Measurements from ENCODE around the gene MAN2A2.
A peak's percentile ranks its signal among the peaks of the same experiment; 100 is the strongest.
"Not testable (repeated sequence)": the region's sequence is repeated elsewhere in the genome, so short reads cannot be mapped to it uniquely, and the experiment has no call there.

Gene MAN2A2

GRCh38 chr15:90922712-90923322 lies 19.7 kb downstream of the MAN2A2 start:
- peak; percentile 82 for DNase-seq

- peak; percentile 80 for DNase-seq
Measured at GRCh38 chr15:90924375-90924774, 21.3 kb downstream of the MAN2A2 start.

GRCh38 chr15:90926766-90927165 lies 23.7 kb downstream of the MAN2A2 start:
- not testable (repeated sequence) for DNase-seq

GRCh38 chr15:90928106-90928505 lies 25.0 kb downstream of the MAN2A2 start:
- DNase-seq = not testable (repeated sequence)

- no peak for DNase-seq
Measured at GRCh38 chr15:90929246-90930019, 26.3 kb downstream of the MAN2A2 start.

- DNase-seq = peak; percentile 21
Measured at GRCh38 chr15:90930861-90931574, 27.9 kb downstream of the MAN2A2 start.

GRCh38 chr15:90931575-90931827 lies 28.4 kb downstream of the MAN2A2 start:
- no peak for DNase-seq

GRCh38 chr15:90931828-90932659 lies 28.9 kb downstream of the MAN2A2 start, which contains the start of gene HDDC3:
HDDC3 (minus strand) TSS chr15:90932549; CDS start chr15:90932540, 9 bp downstream.
- peak; percentile 92 for DNase-seq

GRCh38 chr15:90932660-90932991 lies 29.5 kb downstream of the MAN2A2 start:
- DNase-seq = no peak

GRCh38 chr15:90933301-90933700 lies 30.2 kb downstream of the MAN2A2 start:
- DNase-seq = no peak

- DNase-seq = peak; percentile 93
Measured at GRCh38 chr15:90934256-90934948, 31.3 kb downstream of the MAN2A2 start.

- DNase-seq = peak; percentile 95
Measured at GRCh38 chr15:90934949-90935751, 32.0 kb downstream of the MAN2A2 start, which contains the start of gene UNC45A. UNC45A (plus strand) TSS chr15:90935285; CDS start chr15:90935325, 40 bp downstream.

- no peak for DNase-seq
Measured at GRCh38 chr15:90936823-90937222, 33.7 kb downstream of the MAN2A2 start.

- DNase-seq = no peak
Measured at GRCh38 chr15:90938261-90938660, 35.2 kb downstream of the MAN2A2 start.

GRCh38 chr15:90939756-90940155 lies 36.7 kb downstream of the MAN2A2 start:
- no peak for DNase-seq

- no peak for DNase-seq
Measured at GRCh38 chr15:90941038-90941437, 37.9 kb downstream of the MAN2A2 start.

- DNase-seq = no peak
Measured at GRCh38 chr15:90942354-90943120, 39.4 kb downstream of the MAN2A2 start.

GRCh38 chr15:90945091-90945490 lies 42.0 kb downstream of the MAN2A2 start:
- DNase-seq = no peak

GRCh38 chr15:90946538-90946937 lies 43.4 kb downstream of the MAN2A2 start:
- no peak for DNase-seq

GRCh38 chr15:90946941-90947576 lies 44.0 kb downstream of the MAN2A2 start:
- DNase-seq = no peak
